Transverse colon (tissue), 4 donors: ENCODE results near the gene PHACTR4.

Source experiments
- CTCF ChIP-seq, 5 experiments: fragments of 200-600 bp in 3 of 5; fragments of 450-650 bp in 2 of 5; sonication (generic) in 3 of 5; IDR thresholded peaks; 1 replicate in 2 of 5; 2 replicates in 3 of 5; pipeline ENCODE4 v1.5.1; 2016 to 2017; ENCODE audit warnings: antibody characterized with exemption in 5 of 5, inconsistent platforms in 3 of 5, mild to moderate bottlenecking in 2 of 5, moderate library complexity in 1 of 5
- POLR2A ChIP-seq: fragments of 450-650 bp; IDR thresholded peaks from one replicate; pipeline ENCODE4 v1.6.1; 2016; ENCODE audit warnings: antibody characterized with exemption, mild to moderate bottlenecking, moderate library complexity
- POLR2AphosphoS5 ChIP-seq, 3 donors: sonication (generic); formaldehyde crosslinking; IDR thresholded peaks; one replicate each; pipeline ENCODE4 v1.6.1; 2016; ENCODE audit warnings: antibody characterized with exemption in 3 of 3

- TF ChIP-seq POLR2AphosphoS5 (IDR thresholded peaks at IDR 0.05) = no peak
- TF ChIP-seq POLR2A = no peak
- peak in 4 of 5 experiments; percentile 8 to 52 (median 27) for TF ChIP-seq CTCF (IDR thresholded peaks at IDR 0.05)
Observed at GRCh38 chr1:28329395-28330153, 40.0 kb upstream of the PHACTR4 start.
